ENCODE data around the gene NTN1. TPM values are rescaled to one million over a fixed set of nuclear protein-coding genes. Genes with fewer than 3 reads are reported as not detected.

The NTN1 gene
- polyA plus RNA-seq, 4 donors: 2.0 to 10.7 (median 3.6) TPM

DNA sequence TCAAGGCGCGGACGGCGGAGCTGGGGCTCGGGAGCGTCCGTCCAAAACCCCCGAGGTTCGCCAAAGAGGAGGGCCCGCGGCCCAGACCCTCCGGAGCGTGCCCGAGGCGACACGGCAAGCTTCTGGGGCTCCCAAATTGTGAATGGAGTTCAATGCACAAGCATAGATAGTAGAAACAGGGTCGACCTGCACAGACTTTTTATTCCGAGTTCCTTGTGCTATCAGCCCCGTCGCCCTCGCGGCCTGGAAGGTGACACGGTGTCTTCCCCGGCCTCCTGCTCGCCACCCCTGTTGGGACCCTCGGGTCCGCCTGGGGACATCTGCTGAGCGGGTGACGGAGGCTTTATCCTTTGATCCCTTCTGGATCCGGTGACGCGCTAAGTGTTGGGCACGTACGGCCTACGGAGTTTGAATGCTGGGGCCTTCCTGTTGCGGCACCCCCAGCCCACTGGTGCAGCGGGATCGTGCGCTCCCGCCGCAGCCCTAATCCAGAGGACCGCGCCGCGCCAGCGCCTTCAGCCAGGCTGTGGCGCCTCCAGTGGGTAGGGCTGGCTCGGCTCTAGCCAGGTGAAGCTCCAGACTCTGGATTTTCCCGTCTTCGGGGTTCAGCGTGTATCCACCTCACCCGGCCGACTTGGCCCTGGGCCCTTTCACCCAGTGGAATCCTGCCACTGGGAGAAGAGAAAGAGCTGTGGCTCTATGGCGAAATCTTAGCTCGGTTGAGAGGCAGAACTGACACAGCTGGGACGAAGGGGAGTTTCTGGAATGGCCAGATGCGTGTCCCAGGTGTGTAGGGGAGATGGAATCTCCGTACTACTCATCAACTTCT is 17.0 kb upstream of the NTN1 start:
- no peak for DNase-seq (ENCODE audit: low read depth in 4 of 4, low spot score in 3 of 4)

- no peak for DNase-seq (ENCODE audit: low read depth in 4 of 4, low spot score in 3 of 4)
These were observed 16.4 kb upstream of the NTN1 start for GRCh38 chr17:9004961-9005285.

DNA sequence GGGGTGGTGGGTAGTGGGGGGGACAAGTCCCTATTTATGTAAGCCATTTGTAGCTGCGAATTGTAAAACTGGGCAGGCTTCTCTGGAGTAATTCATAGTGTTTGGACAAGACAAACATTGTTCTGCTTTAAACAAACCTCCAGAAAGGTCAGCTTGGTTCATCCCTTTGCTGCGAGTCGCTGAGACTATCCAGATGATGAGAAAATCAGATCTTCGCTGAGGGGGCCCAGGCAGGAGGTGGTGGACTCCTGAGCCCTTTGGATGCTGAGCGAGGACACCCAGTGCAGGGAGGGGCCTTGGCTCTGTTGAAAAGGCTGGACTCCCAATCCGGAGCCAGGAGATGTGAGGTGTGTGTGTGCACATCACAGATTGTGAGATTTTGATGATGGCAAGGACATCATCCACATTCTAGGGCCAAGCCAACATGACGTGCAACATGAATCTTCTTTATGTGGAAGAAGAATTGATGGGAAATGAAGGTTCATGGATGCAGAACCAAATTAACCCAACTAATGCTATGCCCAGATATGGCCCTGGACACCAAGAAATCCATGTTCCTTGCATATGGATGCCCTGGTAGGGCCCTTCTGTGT is 15.0 kb upstream of the NTN1 start:
- DNase-seq (ENCODE audit: low read depth in 4 of 4, low spot score in 3 of 4): no peak

GRCh38 chr17:9007052-9007714 is 14.1 kb upstream of the NTN1 start:
- DNase-seq (ENCODE audit: low read depth in 4 of 4, low spot score in 3 of 4): no peak

DNA sequence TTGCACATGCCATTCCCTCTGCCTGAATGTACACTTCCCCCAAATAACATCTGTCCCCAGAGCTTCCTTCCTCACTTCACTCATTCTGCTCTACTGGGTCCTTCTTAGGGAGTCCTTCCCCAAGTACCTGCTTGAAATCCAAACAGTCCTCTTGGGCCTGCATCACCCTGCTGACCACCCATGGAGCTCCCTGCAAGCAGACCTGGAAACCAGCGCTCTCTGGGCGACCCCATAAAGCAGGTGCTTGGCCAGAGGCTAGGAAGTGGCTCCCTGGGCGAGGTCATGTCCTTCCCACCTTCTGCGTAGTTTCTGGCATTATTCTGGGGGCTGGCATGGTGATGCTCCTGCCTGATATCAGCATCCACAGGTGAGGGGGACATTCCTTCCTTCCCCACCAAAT is 12.2 kb upstream of the NTN1 start:
- DNase-seq (ENCODE audit: low read depth in 4 of 4, low spot score in 3 of 4): no peak

- DNase-seq (ENCODE audit: low read depth in 4 of 4, low spot score in 3 of 4): no peak
These were observed 11.6 kb upstream of the NTN1 start for GRCh38 chr17:9009737-9010136.

- DNase-seq (ENCODE audit: low read depth in 4 of 4, low spot score in 3 of 4): no peak
These were observed 10.3 kb upstream of the NTN1 start for GRCh38 chr17:9011001-9011400.

- no peak for DNase-seq (ENCODE audit: low read depth in 4 of 4, low spot score in 3 of 4)
These were observed 4.3 kb upstream of the NTN1 start for GRCh38 chr17:9016941-9017552.

- DNase-seq (ENCODE audit: low read depth in 4 of 4, low spot score in 3 of 4): no peak
These were observed 2.6 kb upstream of the NTN1 start for GRCh38 chr17:9018726-9019125.

DNA sequence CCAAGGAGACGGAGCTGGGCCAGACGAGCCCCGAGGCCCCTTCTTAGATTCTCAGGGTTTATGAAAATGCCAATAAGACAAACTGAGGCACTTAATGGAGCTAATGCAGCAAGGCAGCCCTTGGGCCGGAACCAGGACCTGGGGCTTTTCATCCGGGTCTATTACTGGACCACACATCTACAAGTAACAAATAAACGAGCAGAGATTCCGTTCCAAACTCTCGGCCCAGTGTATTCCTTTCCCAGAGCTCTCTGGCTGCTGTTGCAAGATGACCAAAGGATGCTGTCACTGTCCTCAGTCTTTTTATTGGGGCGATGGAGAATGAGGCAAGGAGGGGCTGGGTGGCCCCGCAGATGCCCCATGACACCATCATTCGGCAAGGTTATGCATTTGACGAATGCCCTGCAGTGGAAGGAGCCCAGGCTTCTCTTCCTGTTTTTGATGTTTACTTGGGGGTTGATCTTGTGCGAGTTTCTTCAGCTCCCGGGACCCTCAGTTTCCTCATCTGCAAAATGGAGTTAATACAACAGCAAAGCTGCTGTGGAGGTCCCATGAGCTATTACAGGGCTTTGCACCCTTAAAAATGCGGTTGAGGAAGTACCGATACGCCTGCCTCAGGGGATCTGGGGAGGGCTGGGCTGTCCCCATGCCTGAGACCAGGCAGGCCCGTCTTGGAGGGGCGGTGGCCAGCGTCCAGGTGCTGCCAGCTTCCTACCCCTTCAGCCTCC is 1.1 kb upstream of the NTN1 start:
- no peak for DNase-seq (ENCODE audit: low read depth in 4 of 4, low spot score in 3 of 4)

- no peak for DNase-seq (ENCODE audit: low read depth in 4 of 4, low spot score in 3 of 4)
These were observed 519 bp upstream of the NTN1 start for GRCh38 chr17:9020824-9021157.

DNA sequence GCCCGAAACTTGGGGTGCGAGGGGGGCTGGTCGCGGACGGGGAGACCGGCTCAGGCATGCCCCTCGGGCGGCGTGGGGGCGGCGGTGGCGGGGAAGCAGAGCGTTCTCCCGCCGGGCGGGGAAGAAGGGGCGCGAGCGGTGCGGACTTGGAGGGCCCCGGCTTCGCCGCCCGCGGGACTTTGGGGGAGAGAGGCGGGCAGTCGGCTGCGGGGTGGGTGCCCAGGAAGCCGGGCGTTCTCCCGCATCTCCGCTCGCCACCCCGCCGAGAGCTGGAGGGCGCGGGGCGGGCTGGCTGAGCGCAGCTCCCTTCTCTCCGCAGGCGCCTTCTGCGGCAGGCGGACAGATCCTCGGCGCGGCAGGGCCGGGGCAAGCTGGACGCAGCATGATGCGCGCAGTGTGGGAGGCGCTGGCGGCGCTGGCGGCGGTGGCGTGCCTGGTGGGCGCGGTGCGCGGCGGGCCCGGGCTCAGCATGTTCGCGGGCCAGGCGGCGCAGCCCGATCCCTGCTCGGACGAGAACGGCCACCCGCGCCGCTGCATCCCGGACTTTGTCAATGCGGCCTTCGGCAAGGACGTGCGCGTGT is 772 bp downstream of the NTN1 start:
- DNase-seq (ENCODE audit: low read depth in 4 of 4, low spot score in 3 of 4): no peak

DNA sequence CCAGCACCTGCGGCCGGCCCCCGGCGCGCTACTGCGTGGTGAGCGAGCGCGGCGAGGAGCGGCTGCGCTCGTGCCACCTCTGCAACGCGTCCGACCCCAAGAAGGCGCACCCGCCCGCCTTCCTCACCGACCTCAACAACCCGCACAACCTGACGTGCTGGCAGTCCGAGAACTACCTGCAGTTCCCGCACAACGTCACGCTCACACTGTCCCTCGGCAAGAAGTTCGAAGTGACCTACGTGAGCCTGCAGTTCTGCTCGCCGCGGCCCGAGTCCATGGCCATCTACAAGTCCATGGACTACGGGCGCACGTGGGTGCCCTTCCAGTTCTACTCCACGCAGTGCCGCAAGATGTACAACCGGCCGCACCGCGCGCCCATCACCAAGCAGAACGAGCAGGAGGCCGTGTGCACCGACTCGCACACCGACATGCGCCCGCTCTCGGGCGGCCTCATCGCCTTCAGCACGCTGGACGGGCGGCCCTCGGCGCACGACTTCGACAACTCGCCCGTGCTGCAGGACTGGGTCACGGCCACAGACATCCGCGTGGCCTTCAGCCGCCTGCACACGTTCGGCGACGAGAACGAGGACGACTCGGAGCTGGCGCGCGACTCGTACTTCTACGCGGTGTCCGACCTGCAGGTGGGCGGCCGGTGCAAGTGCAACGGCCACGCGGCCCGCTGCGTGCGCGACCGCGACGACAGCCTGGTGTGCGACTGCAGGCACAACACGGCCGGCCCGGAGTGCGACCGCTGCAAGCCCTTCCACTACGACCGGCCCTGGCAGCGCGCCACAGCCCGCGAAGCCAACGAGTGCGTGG is 1.5 kb downstream of the NTN1 start:
- no peak for DNase-seq (ENCODE audit: low read depth in 4 of 4, low spot score in 3 of 4)

DNA sequence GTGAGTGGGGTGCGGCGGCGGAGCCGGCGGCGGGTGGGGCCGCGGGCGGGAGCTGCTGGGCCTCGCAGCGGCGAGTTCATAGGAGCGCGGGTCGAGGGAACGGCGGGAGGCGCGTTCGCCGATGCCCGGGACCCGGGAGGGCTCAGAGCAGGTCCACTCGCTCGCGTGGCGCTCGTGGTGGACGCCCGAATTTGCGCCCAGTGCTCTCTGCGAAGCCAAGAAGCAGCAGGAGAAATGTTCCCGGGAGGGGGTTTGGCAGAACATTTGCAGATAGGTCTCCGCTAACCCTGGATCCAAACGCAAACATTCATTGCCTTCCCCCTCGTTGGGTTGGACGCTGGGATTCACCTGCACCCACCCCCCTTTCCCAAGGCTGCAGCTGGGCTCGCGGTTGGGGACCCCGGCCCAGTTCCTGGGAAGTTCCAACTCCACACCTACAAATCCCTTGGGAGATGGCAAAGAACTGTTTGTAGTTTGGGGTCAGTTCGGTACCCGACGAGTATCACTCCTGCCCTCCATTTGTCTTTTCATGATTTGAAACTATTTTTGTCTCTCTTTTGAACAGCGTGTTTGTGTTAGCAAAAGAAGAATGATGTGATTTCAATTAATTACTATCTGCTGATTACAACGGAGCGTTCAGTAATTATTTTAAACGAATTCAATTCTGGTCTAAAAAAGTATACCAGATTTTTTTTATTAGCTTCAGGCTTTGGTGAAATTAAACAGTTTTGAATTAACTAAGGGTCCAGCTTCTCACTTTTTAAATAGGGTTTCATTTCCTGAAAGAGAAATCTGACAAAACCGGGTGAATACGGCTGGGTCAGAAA is 2.3 kb downstream of the NTN1 start:
- no peak for DNase-seq (ENCODE audit: low read depth in 4 of 4, low spot score in 3 of 4)

GRCh38 chr17:9024497-9024896 is 3.2 kb downstream of the NTN1 start:
- DNase-seq (ENCODE audit: low read depth in 4 of 4, low spot score in 3 of 4): no peak

- DNase-seq (ENCODE audit: low read depth in 4 of 4, low spot score in 3 of 4): no peak
These were observed 5.4 kb downstream of the NTN1 start for GRCh38 chr17:9026741-9027140.

DNA sequence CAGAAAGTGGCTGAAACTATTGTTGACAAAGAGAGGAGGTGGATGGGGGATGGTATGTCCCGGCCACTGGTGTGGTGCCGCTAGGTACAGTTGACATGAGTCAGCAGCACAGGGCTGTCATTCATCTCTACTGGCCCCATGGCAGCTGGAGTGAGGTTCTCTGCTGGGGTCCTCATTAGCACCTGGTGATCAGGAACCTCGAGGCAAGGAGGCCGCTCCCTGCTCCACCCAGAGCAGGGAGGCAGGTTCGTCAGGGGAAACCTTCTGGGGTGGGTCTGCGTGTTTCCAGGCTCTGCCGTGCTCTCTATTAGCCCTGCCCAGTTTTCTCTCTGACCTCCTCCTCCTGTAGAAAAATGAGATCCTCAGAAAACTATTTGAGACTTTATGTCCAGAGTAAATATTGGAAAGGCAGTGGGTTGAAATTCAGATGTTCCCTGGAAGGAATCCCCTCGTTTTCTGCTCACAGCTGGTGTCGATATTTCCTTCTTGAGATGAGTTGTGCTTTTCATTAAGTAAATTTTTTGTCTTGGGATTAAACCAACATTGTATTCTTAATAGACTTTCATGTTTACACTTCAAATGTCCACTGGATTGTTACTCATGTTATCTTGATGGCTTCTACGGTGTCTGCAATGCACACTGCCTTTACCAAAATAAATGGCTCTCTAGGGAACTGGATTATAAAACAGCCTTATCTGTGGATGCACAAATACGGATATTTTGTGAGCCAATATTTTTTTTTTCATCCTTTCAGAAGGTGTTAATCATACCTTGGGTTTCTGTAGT is 7.1 kb downstream of the NTN1 start:
- DNase-seq (ENCODE audit: low read depth in 4 of 4, low spot score in 3 of 4): no peak

- DNase-seq (ENCODE audit: low read depth in 4 of 4, low spot score in 3 of 4): no peak
These were observed 7.8 kb downstream of the NTN1 start for GRCh38 chr17:9028988-9029570.
